HL-60 (cell line): Measurements from ENCODE around the gene TM9SF1.

Source experiments
- DNase-seq, 2 experiments: peaks; one replicate each; pipeline ENCODE4 v3.0.0-alpha.2; 2010 to 2020; ENCODE audit warnings: low read depth in 1 of 2, low spot score in 1 of 2
- H3K27ac ChIP-seq: fragments of 250-450 bp; sonication (Bioruptor Pico); replicated peaks from 2 replicates; pipeline ENCODE4 v1.5.1; 2020; ENCODE audit warnings: mild to moderate bottlenecking, moderate library complexity
- H3K27me3 ChIP-seq: fragments of 250-450 bp; sonication (Bioruptor Pico); 2 replicates; pipeline ENCODE4 v1.5.1; 2021; ENCODE audit warnings: mild to moderate bottlenecking, moderate library complexity; ENCODE audit not compliant: insufficient read depth, poor library complexity, severe bottlenecking
- H3K4me3 ChIP-seq: replicated peaks from 2 replicates; pipeline ENCODE4 v1.5.1; 2011; ENCODE audit warnings: mild to moderate bottlenecking, control low read depth, low read length; ENCODE audit not compliant: insufficient read depth
- CTCF ChIP-seq: IDR thresholded peaks from one replicate; pipeline ENCODE4 v1.5.1; 2011; ENCODE audit warnings: low read length, control low read depth, inconsistent platforms; ENCODE audit not compliant: insufficient read depth
- GABPA ChIP-seq: IDR thresholded peaks from 2 replicates; pipeline ENCODE4 v1.6.1; 2012; ENCODE audit warnings: low read depth
- POLR2AphosphoS5 ChIP-seq: IDR thresholded peaks from 2 replicates; pipeline ENCODE4 v1.6.1; 2012; ENCODE audit warnings: low read depth
- REST ChIP-seq: IDR thresholded peaks from 2 replicates; pipeline ENCODE4 v1.6.1; 2012; ENCODE audit warnings: low read depth; ENCODE audit not compliant: insufficient replicate concordance
- SPI1 ChIP-seq: IDR thresholded peaks from 2 replicates; pipeline ENCODE4 v1.6.1; 2012; ENCODE audit warnings: low read depth, mild to moderate bottlenecking, borderline replicate concordance

The TM9SF1 gene

GRCh38 chr14:24207104-24207551 is 11.9 kb upstream of the TM9SF1 start:
- no peak overlapping the region for H3K4me3 ChIP-seq
- no peak overlapping the region for H3K27ac ChIP-seq
- TF ChIP-seq SPI1, result no peak
- TF ChIP-seq GABPA, result no peak
- no peak for TF ChIP-seq POLR2AphosphoS5
- TF ChIP-seq CTCF, result no peak
- no peak for TF ChIP-seq REST
- DNase-seq, result no peak
- H3K27me3 ChIP-seq, result no peaks in the 10 kb centered on the region

- no peaks in the 10 kb centered on the region for H3K27me3 ChIP-seq
- H3K4me3 ChIP-seq, result no peak overlapping the region
These were observed 11.2 kb upstream of the TM9SF1 start for GRCh38 chr14:24206260-24207103.

More at GRCh38 chr14:24206260-24207103, 11.2 kb upstream of the TM9SF1 start:
- no peak for TF ChIP-seq REST
- TF ChIP-seq CTCF, result no peak
- no peak for TF ChIP-seq GABPA
- no peak for TF ChIP-seq SPI1
- TF ChIP-seq POLR2AphosphoS5, result no peak
- DNase-seq, result no peak
- no peak overlapping the region for H3K27ac ChIP-seq
